HUES6 (cell line): Measurements from ENCODE around the gene RPS21.
A peak's percentile ranks its signal among the peaks of the same experiment; 100 is the strongest.

Experiments used
- H3K27ac ChIP-seq: 2 replicates; pipeline ENCODE4 v1.7.0; 2013; ENCODE audit warnings: low read depth, mild to moderate bottlenecking, low read length, inconsistent platforms
- H3K27me3 ChIP-seq: 2 replicates; pipeline ENCODE4 v1.6.1; 2013; ENCODE audit warnings: low read length; ENCODE audit not compliant: control insufficient read depth, insufficient read depth
- H3K36me3 ChIP-seq: 2 replicates; pipeline ENCODE4 v1.6.1; 2013; ENCODE audit warnings: low read length; ENCODE audit not compliant: control insufficient read depth, insufficient read depth
- H3K4me1 ChIP-seq: 2 replicates; pipeline ENCODE4 v1.6.1; 2013; ENCODE audit warnings: low read length; ENCODE audit not compliant: control insufficient read depth, insufficient read depth
- H3K4me3 ChIP-seq: 2 replicates; pipeline ENCODE4 v1.5.1; 2013; ENCODE audit warnings: low read depth, low read length
- H3K9ac ChIP-seq: one replicate; pipeline ENCODE4 v1.6.1; 2013; ENCODE audit warnings: mild to moderate bottlenecking, low read length
- H3K9me3 ChIP-seq: 2 replicates; pipeline ENCODE4 v1.6.1; 2013; ENCODE audit warnings: low read depth, low read length; ENCODE audit not compliant: control insufficient read depth, insufficient read depth

Gene RPS21

DNA sequence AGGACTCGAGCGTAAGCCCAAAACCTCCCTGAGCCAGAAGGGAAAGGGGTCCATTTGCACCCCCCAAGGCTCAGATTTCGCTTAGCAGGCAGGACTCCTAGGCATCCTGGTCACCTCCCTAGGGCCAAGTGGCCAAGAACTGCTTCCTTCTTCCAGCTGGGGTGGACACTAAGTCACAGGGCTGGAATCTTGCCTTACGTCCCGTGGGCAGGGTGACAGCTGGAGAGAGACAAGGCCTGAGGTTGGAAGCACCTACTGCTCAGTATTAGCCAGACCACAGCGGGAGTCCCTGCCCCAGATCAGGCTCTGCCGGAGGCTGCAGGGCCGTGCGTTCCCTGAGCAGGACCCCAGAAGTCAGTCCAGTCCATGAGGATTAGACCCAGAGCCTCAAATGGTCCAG, 39.5 kb upstream of the RPS21 start:
- peaks cover 88% of the 10 kb centered on the region for H3K36me3 ChIP-seq
- no peak overlapping the region for H3K27ac ChIP-seq
- no peaks in the 10 kb centered on the region; the same call in 1 of the 2 replicates for H3K4me1 ChIP-seq
- H3K27me3 ChIP-seq = no peaks in the 10 kb centered on the region
- peaks cover 8% of the 10 kb centered on the region; the same call in 1 of the 2 replicates for H3K9me3 ChIP-seq
- H3K9ac ChIP-seq = no peak overlapping the region
- H3K4me3 ChIP-seq = no peak overlapping the region

DNA sequence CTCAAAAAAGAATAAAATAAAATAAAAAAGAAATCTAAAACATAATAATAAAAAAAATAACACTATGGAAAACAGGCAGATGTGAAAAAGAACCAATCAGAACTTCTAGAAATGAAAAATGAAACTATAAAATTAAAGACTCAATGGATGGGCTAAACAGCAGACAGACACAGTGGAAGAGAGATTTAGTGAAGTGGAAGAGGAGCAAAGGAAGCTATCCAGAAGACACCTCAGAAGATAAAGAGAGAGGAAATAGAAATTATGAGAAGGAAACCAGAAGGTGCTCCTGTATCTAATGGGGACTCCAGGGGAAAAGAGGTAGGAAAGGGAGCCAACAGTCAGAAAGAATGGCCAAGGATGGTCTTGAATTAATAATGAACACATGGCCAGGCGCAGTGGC, 38.3 kb upstream of the RPS21 start:
- H3K27ac ChIP-seq = no peak overlapping the region
- no peak overlapping the region for H3K4me3 ChIP-seq
- peaks cover 91% of the 10 kb centered on the region for H3K36me3 ChIP-seq

DNA sequence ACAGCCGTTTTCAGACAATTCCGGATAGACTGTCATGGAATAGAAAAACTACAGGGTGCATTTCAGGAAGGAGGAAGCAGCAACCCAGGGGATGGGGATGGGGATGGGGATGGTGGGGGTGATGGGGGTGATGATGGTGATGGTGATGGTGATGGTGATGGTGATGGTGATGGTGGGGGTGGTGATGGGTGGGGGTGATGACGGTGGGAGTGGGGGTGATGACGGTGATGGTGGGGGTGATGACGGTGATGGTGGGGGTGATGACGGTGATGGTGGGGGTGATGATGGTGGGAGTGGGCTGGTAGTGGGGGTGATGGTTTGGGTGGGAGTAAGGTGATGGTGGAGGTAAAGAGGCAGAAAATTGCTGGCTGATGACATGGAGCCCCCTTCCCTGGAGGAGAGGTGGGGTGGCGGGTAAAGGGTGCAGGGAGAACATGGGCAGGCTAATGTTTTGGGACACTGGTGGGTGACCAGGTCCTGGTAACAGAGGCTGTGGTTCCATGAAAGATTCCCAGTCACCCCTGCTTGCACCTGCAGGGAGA, 37.3 kb upstream of the RPS21 start:
- no peaks in the 10 kb centered on the region for H3K27me3 ChIP-seq
- peaks cover 4% of the 10 kb centered on the region for H3K4me1 ChIP-seq
- H3K9ac ChIP-seq = no peak overlapping the region
- peaks cover 8% of the 10 kb centered on the region; the same call in 1 of the 2 replicates for H3K9me3 ChIP-seq
- peaks cover 85% of the 10 kb centered on the region for H3K36me3 ChIP-seq
- no peak overlapping the region for H3K27ac ChIP-seq
- no peak overlapping the region for H3K4me3 ChIP-seq

More for the DNA sequence above, 38.3 kb upstream of the RPS21 start:
- no peak overlapping the region for H3K9ac ChIP-seq
- H3K27me3 ChIP-seq = no peaks in the 10 kb centered on the region
- peaks cover 8% of the 10 kb centered on the region; the same call in 1 of the 2 replicates for H3K9me3 ChIP-seq
- H3K4me1 ChIP-seq = no peaks in the 10 kb centered on the region; the same call in 1 of the 2 replicates

DNA sequence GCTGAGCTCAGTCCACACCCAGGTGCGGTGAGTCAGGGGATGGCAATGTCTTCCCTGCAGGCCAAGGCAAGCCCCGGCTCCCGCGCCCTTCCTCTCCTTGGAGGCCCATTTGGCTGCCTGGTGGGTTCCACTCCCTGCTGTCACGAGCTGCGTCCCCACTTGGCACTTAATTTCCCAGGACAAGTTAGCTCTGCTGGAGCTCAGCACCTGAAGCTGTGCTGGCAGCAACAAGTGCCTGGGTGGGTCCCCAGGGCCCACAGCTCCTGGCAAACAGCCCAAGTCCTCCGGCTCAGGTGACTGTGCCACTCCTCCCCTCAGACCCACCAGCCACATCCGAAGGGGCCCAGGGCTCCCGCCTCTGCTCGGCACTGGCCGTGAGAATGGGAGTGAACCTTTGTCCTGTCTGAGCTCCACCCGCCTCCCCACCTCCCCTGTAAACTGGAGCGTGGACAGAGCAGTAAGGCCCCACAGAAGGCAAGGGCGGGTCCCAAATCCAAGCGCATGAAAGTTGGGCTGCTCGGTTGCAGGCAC, 36.7 kb upstream of the RPS21 start:
- Histone ChIP-seq H3K4me1 (peaks cover 10% of the 10 kb centered on the region), H3K27me3 (no peaks in the 10 kb centered on the region), H3K27ac (no peak overlapping the region), H3K9ac (no peak overlapping the region), H3K36me3 (peaks cover 81% of the 10 kb centered on the region), H3K4me3 (no peak overlapping the region), H3K9me3 (peaks cover 8% of the 10 kb centered on the region; the same call in 1 of the 2 replicates)

DNA sequence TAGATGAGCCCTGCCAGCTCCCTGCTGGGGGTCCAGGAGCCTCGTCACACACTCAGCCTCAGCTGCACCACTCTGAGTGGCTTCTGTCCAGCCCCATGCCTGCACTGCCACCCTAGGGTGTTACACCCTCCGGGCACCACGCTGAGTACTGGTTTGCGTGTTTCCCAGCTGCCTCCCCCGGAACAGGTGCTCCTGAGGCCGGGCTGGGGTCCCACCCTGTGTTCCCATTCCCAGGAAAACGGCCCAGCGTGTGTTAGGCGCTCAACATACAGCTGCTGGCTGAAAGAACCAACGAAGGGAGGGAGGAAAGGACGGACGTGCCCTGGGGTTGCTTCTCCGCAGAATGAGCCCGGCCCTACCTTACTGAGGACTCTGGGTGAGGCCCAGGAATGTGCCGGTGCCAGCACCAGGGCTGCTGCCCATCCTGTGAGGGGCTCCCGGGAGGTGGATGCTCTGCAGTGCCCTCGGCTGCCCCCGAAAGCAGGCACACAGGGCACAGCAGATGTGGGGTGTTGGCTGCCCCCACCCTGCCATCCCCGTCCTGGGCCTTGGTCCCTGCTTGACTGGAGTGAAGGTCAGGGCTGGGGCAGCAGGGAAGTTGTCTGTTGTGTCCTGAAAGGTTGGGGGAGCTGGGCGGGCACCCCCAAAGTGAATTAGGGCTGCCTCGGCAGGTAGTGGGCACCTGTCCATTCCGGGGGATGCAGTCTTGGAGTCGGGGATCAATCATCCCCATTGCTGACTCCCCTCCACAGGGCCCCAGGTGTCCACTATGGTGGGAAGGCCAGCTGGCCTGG, 36.1 kb upstream of the RPS21 start:
- H3K4me1 ChIP-seq = peaks cover 16% of the 10 kb centered on the region
- peaks cover 8% of the 10 kb centered on the region; the same call in 1 of the 2 replicates for H3K9me3 ChIP-seq
- H3K4me3 ChIP-seq = no peak overlapping the region
- H3K36me3 ChIP-seq = peaks cover 76% of the 10 kb centered on the region
- H3K27me3 ChIP-seq = no peaks in the 10 kb centered on the region
- no peak overlapping the region for H3K27ac ChIP-seq
- no peak overlapping the region for H3K9ac ChIP-seq

DNA sequence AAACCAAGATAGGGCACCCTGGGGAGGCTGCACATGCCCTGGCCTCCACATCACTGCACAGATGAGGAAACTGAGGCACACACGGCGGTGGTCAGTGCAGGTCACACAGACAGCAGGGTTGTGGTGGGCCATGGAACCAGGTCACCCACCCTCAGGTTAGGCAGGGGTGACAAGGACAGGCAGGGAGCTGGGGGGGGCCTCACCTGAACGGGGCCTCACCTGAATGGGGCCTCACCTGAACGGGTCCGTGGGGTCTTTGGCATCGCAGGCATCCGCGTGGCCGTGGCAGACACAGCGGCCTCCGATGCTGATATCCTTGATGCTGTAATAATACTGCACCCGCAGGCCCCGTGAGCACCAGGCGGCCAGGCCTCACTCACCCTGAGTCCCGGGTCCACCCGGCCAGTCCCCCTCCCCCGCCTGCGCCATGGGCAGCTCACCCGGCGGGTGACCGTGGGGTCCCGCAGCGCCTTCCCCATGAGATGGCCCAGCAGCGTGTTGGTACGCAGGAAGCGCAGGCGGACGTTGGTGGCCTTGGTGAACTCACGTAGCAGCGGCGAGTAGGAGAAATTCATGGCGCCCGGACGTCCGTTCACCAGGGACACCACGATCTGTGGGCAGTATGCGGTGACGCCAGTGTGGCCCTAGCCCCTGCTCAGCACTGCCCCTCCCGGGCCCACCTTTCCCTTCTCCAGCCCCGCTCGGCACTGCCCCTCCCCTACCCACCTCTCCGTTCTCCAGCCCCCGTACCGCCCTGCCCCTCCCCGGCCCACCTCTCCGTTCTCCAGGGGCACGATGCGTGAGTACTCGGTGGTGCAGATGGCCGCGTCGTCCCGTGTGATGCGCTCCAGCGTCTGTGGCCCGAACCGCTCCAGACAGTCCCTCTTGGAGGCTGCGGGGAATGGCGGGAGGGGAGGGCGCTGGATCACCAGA, 35.2 kb upstream of the RPS21 start:
- H3K9me3 ChIP-seq = peaks cover 8% of the 10 kb centered on the region; the same call in 1 of the 2 replicates
- peaks cover 69% of the 10 kb centered on the region for H3K36me3 ChIP-seq
- peaks cover 25% of the 10 kb centered on the region for H3K4me1 ChIP-seq
- H3K27me3 ChIP-seq = no peaks in the 10 kb centered on the region
- H3K4me3 ChIP-seq = no peak overlapping the region
- no peak overlapping the region for H3K9ac ChIP-seq
- H3K27ac ChIP-seq = no peak overlapping the region

DNA sequence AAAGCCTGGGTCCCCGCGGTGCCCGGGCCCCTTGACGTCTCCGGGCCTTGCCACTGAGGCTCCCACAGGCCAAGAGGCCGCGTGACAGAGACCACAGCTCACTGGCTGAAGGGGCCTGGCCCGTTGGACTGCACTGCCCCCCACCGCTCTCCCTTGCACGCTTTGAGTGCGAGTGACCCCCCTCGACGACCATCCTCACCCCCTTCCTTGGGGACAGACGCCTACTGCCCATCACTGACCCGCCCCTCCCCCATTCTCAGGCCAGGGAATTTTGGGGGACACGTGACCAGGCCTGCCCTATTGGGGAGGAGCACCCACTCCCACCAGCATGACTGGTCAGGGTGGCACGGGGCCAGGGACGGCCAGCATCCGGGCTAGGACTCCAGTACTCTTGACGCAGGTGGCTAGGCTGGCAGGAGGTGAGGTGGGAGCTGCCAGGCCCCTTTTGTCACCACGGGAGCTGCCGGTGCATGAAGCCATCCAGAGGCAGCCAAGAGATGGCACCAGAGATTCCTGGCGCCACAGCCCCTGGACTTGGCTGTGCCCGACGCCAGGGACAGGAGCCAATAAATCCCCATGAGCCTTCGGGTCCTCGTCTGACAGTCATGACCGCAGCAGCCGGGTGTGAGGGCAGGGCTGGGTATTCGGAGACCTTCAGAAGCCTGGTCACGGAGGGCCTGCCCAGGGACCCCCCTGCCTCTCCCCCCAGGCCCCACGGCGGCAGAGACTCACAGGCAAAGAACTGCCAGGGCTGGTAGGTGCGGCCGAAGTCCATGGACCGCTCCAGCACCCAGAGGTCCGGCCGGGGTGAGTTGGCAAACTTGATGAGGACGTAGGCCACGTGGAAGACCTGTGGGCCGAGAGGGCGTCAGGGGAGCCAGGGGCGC, 34.3 kb upstream of the RPS21 start:
- Histone ChIP-seq H3K9ac (no peak overlapping the region), H3K4me3 (no peak overlapping the region), H3K27ac (peak overlapping the region; percentile 65; the same call in 1 of the 2 replicates), H3K4me1 (peaks cover 35% of the 10 kb centered on the region), H3K36me3 (peaks cover 60% of the 10 kb centered on the region), H3K27me3 (no peaks in the 10 kb centered on the region), H3K9me3 (peaks cover 8% of the 10 kb centered on the region; the same call in 1 of the 2 replicates)

DNA sequence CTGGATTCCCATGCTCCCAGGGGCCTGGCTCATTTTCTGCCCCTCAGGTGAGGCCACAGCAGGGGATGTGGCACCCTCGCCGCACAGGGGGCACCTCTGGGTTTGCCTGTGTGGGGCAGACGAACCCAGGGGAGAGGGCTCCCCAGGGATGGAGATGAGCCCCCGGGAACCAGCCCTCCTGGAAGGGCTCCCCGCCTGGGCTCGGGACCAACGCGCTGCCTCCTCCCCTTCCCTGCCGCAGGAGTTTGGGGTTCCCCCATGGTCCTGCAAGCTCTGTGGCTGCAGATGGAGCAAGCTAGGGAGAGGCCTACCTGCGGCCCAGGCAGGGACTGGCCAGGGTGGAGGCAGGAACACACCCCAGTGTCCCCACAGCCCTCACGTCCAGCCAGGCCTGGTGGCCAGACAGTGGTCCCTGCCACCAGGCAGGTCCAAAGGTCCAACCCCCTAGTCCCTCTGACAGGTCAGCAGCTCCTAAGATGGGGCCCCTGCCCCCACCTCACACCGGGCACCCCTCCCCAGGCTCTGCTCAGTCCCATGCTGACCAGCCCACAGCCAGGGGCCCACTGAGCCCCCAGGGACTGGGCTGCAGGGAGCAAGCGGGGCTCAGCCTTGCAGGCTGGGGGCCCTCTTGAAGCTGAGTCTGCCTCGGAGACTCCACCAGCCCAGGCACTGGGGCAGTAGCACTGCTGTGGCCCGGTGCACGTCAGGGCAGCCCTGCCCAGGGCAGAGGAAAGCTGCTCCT, 33.4 kb upstream of the RPS21 start:
- Histone ChIP-seq H3K27ac (peak overlapping the region; percentile 65), H3K27me3 (no peaks in the 10 kb centered on the region)

DNA sequence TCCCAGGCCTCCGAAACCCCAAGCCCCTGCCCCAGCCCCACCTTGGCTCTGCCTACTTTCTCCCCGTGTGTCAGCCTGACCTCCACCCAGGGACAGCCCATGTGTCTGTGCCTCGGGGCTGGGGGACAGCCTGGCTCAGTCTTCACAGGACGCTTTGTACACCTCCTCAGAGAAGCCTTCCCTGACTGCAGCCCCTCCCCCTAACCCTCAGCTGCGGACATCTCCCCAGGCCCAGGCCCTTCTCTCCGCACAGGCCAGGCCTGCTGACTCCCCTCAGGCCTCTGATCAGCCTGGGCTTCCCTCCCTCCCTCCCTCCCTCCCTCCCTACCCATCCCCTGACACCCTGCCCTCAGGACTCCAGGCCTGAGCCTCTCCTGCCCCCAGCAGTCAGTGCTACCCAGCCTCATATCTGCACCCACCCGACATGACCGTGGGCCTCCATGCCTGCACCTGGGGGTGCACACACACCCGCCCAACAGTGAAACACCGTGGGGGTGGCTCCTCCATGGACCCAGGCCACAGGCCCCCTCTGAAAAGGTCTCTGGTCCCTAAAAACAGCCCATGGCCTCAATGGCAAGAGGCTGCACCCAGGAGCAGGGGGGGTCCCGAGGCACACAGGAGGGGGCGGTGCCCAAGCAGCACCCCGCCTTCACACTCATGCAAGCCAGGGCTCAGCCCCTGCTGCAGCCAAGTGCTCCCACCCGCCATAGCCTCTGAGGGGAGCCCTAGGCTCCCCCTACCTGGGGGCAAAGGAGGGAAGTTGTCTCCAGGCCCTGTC, 32.7 kb upstream of the RPS21 start:
- no peaks in the 10 kb centered on the region for H3K27me3 ChIP-seq
- H3K36me3 ChIP-seq = peaks cover 53% of the 10 kb centered on the region
- H3K9ac ChIP-seq = peak overlapping the region; percentile 4
- H3K27ac ChIP-seq = peak overlapping the region; percentile 92
- peaks cover 6% of the 10 kb centered on the region; the same call in 1 of the 2 replicates for H3K9me3 ChIP-seq
- no peak overlapping the region for H3K4me3 ChIP-seq
- peaks cover 50% of the 10 kb centered on the region for H3K4me1 ChIP-seq

More for the DNA sequence above, 33.4 kb upstream of the RPS21 start:
- peaks cover 43% of the 10 kb centered on the region for H3K4me1 ChIP-seq
- H3K9ac ChIP-seq = no peak overlapping the region
- peaks cover 56% of the 10 kb centered on the region for H3K36me3 ChIP-seq
- peaks cover 8% of the 10 kb centered on the region; the same call in 1 of the 2 replicates for H3K9me3 ChIP-seq
- no peak overlapping the region for H3K4me3 ChIP-seq
